ENCODE measurements around the gene MRPL14.

MRPL14 gene

GRCh38 chr6:44104481-44105021, 22.7 kb downstream of the MRPL14 start:
- no peak for DNase-seq (ENCODE audit: extremely low read depth, low read depth)
- H3K4me3 ChIP-seq (replicated peaks; ENCODE audit: low read depth, low read length), result no peak overlapping the region
- TF ChIP-seq CTCF (IDR thresholded peaks at IDR 0.05; ENCODE audit: low read depth, low read length, missing control alignments), result no peak

GRCh38 chr6:44102527-44102926, 24.7 kb downstream of the MRPL14 start:
- TF ChIP-seq CTCF (IDR thresholded peaks at IDR 0.05; ENCODE audit: low read depth, low read length, missing control alignments), result no peak
- no peak overlapping the region for H3K4me3 ChIP-seq (replicated peaks; ENCODE audit: low read depth, low read length)
- DNase-seq (ENCODE audit: extremely low read depth, low read depth), result no peak

DNA sequence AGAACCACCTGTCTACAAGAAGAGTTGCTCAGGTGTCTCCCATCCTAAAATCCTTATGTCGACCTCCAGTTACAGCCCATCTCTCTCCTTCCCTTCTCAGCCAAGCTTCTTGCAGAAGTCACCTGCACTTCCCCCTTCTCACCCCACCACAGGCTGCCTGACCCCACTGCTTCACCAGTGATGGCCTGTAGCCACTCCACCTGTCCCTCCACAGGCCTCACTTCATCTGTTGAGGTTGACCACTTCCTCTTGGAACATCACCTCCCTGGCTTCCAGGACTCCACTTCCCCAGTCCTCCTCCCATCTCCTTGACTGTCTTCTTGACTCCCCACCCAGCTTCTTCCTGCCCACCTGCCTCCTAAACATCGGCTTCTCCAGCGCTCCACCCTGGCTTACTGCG, 25.4 kb downstream of the MRPL14 start:
- no peak for TF ChIP-seq CTCF (IDR thresholded peaks at IDR 0.05; ENCODE audit: low read depth, low read length, missing control alignments)
- H3K4me3 ChIP-seq (replicated peaks; ENCODE audit: low read depth, low read length), result no peak overlapping the region
- DNase-seq (ENCODE audit: extremely low read depth, low read depth), result no peak

DNA sequence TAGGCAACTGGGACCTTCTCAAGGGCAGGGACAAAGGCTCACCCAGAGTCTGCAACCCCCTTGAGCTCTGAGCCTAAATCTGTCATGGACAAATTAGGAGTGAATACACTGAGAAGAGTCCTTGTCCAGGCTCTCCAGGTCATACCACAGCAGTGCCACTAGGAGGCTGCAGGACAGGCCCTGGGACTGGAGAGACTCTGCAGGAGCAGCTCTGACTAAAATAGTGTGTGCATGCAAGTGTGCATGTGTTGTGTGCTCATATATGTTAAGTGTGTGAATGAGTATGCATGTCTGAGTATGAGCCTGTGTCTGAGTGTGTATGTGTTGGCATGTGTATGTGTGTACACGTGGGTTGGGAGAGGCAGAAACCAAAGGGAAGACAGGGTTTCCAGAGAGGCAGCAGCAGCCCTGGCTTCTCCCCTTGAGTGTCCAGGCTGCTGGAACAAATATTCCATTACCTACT, 27.1 kb downstream of the MRPL14 start:
- DNase-seq (ENCODE audit: extremely low read depth, low read depth), result no peak
- TF ChIP-seq CTCF (IDR thresholded peaks at IDR 0.05; ENCODE audit: low read depth, low read length, missing control alignments), result peak; percentile 74
- no peak overlapping the region for H3K4me3 ChIP-seq (replicated peaks; ENCODE audit: low read depth, low read length)

DNA sequence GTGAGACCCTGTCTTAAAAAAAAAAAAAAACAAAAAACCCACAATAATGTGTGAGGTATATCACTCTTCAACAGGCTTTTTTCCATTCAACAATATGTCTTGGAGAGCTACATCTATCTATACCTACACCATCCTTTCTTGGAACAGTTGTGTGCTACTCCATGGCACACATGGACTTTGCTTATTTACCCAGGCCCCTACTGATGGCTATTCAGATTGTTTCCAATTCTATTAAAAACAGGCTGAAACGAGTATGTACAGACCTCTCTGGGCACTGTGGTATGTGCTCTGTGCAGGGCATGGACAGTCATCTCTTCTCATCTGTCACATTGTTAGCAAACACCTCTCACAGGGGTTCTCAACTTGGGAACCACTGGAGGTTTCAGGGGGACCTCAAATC, 28.1 kb downstream of the MRPL14 start:
- no peak overlapping the region for H3K4me3 ChIP-seq (replicated peaks; ENCODE audit: low read depth, low read length)
- no peak for TF ChIP-seq CTCF (IDR thresholded peaks at IDR 0.05; ENCODE audit: low read depth, low read length, missing control alignments)
- DNase-seq (ENCODE audit: extremely low read depth, low read depth), result no peak

DNA sequence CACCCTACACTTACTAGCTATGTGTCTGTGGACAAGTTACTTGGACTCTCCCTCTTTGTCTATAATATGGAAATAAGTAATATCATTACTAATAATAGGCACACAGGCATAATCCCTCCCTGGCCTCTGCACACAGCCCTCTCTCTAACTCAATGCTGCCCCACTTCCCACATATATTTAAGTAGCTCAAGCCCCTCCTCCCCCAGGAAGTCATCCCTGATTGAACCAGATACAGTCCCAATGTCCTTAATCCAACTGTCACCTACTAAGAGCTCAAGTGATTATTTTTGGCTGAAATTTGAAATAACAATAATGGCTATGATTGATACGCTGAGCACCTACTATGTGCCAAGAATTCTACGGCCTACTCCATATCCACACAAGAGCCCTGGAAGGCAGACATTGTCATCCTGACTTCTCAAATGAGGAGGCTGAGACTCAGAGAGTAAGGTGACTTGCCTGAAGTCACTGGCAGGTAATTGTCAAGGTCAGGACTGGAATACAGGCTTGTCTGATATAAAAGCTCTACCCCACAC, 29.4 kb downstream of the MRPL14 start:
- no peak for DNase-seq (ENCODE audit: extremely low read depth, low read depth)

More for the DNA sequence above, 29.4 kb downstream of the MRPL14 start:
- no peak overlapping the region for H3K4me3 ChIP-seq (replicated peaks; ENCODE audit: low read depth, low read length)
- TF ChIP-seq CTCF (IDR thresholded peaks at IDR 0.05; ENCODE audit: low read depth, low read length, missing control alignments), result no peak

Measured in HFF-Myc (cell line).